GM12874 (cell line): ENCODE measurements around the gene LDLRAD4.

Experiments used
- TF ChIP-seq, protein P1 (sequence below): IDR thresholded peaks from 2 replicates; pipeline ENCODE4 v1.5.1; 2011; ENCODE audit warnings: low read depth, mild to moderate bottlenecking, control low read depth, low read length, moderate library complexity; ENCODE audit not compliant: insufficient read depth

The LDLRAD4 gene

DNA sequence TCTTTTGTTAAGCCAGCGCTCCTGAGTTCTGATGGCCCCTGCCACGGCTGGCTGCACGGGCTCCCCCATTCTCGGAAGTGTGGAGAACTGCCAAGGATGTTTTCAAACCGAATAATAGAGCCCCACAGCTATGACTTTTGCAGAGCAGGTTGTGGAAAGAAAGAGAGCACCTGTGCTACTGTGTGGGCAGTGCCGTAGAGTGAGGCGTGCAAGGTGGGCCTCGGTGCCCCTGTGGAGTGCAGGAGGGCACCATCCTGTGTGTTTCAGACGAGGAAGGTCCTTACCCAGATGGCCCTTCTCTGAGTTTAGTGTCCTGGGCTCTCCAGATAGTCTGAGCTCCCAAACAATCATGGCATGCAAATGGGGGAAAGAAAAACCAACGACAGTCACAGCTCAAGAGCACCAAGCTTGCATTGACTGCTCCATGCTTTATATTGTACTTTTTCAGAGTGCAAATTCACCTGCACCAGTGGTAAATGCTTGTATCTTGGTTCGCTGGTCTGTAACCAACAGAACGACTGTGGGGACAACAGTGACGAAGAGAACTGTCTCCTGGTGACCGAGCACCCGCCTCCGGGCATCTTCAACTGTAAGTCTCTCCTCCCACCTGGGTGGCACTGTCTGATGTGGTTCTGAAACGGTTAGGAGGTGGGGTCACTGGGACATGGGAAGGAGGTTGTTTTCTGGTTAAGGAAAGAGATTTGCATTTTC lies 219.4 kb downstream of the LDLRAD4 start:
- TF ChIP-seq, protein P1, sequence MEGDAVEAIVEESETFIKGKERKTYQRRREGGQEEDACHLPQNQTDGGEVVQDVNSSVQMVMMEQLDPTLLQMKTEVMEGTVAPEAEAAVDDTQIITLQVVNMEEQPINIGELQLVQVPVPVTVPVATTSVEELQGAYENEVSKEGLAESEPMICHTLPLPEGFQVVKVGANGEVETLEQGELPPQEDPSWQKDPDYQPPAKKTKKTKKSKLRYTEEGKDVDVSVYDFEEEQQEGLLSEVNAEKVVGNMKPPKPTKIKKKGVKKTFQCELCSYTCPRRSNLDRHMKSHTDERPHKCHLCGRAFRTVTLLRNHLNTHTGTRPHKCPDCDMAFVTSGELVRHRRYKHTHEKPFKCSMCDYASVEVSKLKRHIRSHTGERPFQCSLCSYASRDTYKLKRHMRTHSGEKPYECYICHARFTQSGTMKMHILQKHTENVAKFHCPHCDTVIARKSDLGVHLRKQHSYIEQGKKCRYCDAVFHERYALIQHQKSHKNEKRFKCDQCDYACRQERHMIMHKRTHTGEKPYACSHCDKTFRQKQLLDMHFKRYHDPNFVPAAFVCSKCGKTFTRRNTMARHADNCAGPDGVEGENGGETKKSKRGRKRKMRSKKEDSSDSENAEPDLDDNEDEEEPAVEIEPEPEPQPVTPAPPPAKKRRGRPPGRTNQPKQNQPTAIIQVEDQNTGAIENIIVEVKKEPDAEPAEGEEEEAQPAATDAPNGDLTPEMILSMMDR: no peak

DNA sequence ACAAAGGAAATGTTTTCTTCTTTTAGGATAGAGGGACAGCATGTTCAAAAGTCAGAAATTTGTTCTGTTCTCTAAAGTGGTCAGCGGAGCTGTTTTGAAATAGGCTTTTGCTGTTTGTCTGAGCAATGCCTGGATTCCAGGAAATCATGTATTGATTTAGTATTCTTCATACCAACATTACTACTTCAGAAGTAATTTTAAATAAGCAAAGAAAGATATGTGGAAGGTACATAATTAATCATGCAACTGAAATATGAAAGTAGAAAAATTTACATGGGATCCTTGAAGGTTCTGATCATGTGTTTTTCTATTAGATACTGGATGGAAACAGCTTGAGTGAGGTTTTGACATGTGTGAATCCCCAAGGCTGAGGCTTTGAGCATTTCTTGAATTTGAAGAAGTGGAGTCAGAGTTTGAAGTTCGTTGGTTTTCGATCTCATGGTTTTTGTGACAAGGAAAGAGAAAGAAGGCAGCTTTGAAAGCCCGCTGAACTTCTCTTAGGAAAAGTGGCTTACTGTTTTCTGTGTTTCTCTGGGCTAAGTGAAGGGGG lies 220.0 kb downstream of the LDLRAD4 start:
- TF ChIP-seq, protein P1: no peak

DNA sequence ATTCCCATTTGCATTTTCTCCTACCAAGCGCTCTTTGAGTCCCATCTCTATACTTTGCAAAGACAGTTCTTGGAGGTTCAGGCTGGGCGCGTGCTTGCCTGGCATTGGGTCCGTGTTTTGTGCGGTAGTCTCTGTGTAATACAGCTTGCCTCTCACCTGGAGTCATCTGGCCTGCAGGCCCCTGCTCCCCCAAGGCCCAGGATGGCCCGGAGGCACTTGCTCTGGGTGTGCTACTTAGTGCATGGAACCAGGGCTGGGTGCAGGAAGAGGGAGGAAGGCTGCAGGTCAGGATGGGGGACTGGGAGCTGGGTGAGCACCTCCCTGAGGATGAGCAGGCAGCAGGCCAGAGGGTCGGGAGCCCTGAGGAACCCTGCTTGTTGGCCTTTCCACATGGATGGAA lies 220.9 kb downstream of the LDLRAD4 start:
- TF ChIP-seq, protein P1: no peak

DNA sequence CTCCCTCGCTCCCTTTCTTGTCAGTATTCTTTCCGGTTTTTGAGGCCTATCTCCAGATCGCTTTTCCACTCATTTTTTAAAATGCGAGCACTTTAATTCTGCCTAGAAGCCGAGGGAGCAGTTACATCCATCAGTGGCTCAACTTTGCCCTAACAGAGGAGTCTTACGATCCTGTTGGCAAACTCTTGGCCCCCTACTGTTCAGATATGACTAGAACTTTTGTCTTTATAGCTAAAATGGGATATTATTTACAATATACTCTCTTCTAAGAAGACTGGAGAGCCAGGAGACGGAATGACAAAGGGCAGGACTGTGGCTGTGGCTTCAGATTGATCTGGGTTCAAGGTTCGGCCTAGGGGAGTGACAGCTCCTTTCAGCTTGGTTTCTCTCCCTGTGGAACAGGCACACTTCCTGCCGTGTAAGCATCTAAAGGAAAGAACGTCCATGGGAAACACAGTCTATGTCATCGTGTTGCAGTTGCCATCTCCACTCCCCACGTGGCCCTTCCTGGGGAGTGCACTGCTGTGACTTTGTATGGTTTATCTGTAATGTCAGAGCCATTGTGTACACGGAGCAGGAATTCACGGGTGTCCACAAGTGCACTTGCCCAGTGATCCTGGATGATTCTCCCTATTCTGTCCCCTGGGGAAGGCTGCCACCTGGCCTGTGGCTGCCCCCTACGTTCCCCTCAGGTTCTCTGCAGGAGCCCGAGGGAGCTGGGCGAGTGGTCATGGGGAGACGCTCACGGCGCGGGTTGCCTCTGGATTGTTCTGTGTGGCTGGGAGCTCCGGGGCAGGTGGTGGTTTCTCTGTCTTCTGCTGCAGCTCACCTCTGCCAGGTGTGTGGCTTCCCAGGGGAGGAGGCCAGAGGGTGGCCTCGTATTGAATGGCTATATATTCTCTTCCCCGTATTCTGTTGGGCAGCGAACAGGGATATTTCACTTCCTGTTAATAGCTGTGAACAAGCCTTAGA lies 222.0 kb downstream of the LDLRAD4 start:
- TF ChIP-seq, protein P1: no peak

DNA sequence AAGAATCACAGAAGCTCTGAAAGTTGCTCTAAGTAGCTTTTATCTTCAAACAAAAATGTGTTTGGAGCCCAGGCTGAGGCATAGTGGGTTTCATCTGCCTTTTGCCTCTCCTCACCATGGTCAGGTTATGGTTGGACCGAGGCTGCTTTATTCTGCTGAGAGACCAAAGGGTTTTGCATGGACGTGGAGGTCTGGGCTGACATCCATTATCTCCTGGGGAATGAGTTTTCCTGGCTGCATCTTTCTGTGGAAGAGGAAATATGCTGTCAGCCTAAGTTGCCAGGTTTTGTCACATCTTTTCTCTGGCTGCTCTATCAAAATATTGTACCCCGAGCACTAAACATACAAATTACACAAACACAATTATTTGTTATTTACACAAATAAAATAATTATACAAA lies 223.2 kb downstream of the LDLRAD4 start:
- TF ChIP-seq, protein P1: no peak

DNA sequence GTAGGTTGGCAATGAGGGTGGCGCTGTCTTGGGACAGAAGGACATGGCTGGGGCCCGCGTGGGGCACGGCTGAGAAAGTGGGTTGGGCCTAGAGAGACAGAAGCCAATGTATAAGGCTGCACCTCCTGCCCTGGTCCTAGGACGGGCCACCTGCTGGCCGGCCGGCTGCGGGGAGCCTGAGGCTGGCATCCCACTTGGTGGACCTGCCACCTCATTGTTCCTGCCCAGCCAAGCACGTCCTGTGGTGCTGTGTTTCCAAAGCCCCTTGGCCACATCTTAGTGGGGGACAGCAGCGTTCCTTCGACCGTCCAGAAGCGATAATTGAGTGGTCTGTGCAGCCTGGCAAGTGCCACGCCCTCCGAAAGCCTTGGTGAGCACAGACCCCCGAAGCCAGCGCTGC lies 223.9 kb downstream of the LDLRAD4 start:
- TF ChIP-seq, protein P1: no peak

DNA sequence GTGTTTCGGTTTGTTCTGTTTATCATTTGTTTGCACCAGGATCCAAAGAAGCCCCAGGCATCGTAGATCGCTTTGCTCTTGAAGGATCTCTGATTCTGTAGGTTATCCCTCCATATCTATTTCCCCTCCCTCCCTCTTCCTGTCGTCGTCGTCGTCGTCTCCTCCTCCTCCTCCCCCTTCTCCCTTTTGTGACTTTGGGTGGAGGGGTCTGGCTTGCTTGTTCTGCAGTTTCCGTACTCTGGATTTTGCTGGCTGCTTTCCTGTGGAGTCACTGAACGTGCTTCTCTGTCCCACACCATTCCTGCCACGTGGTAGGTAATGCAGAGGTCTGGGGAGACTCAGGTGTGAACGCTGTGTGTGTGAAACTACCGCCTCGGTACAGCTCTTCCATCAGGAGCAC lies 225.0 kb downstream of the LDLRAD4 start:
- TF ChIP-seq, protein P1: no peak
